Transverse colon (tissue), 4 donors: ENCODE data around the gene ADD1.

Experiments used
- CTCF ChIP-seq, 5 experiments: fragments of 200-600 bp in 3 of 5; fragments of 450-650 bp in 2 of 5; sonication (generic) in 3 of 5; IDR thresholded peaks; 1 replicate in 2 of 5; 2 replicates in 3 of 5; pipeline ENCODE4 v1.5.1; 2016 to 2017; ENCODE audit warnings: antibody characterized with exemption in 5 of 5, inconsistent platforms in 3 of 5, mild to moderate bottlenecking in 2 of 5, moderate library complexity in 1 of 5
- EP300 ChIP-seq: sonication (generic); formaldehyde crosslinking; IDR thresholded peaks from one replicate; pipeline ENCODE4 v1.6.1; 2017; ENCODE audit warnings: antibody characterized with exemption, low read depth
- POLR2A ChIP-seq: fragments of 450-650 bp; IDR thresholded peaks from one replicate; pipeline ENCODE4 v1.6.1; 2016; ENCODE audit warnings: antibody characterized with exemption, mild to moderate bottlenecking, moderate library complexity
- POLR2AphosphoS5 ChIP-seq, 3 donors: sonication (generic); formaldehyde crosslinking; IDR thresholded peaks; one replicate each; pipeline ENCODE4 v1.6.1; 2016; ENCODE audit warnings: antibody characterized with exemption in 3 of 3

- TF ChIP-seq CTCF (IDR thresholded peaks at IDR 0.05) (no peak), POLR2A (no peak), EP300 (no peak), POLR2AphosphoS5 (IDR thresholded peaks at IDR 0.05) (no peak)
These were observed 30.9 kb upstream of the ADD1 start for GRCh38 chr4:2812612-2813354.
